NT2/D1 (cell line): Measurements from ENCODE around the gene ABHD6.
"Not testable (repeated sequence)": the region's sequence is repeated elsewhere in the genome, so short reads cannot be mapped to it uniquely, and the experiment has no call there.

Experiments
- DNase-seq: peaks from one replicate; pipeline ENCODE4 v3.0.0-alpha.2; 2011; ENCODE audit warnings: low read depth, low spot score
- H3K27me3 ChIP-seq: 2 replicates; pipeline ENCODE4 v1.6.0; 2011; ENCODE audit warnings: mild to moderate bottlenecking; ENCODE audit not compliant: insufficient read length, insufficient read depth
- H3K36me3 ChIP-seq: 2 replicates; pipeline ENCODE4 v1.6.1; 2011; ENCODE audit warnings: mild to moderate bottlenecking, low read length, mixed read lengths; ENCODE audit not compliant: insufficient read depth, insufficient read length
- H3K4me1 ChIP-seq: 2 replicates; pipeline ENCODE4 v1.5.1; 2011; ENCODE audit not compliant: insufficient read depth, insufficient read length
- H3K4me3 ChIP-seq: 2 replicates; pipeline ENCODE4 v1.5.1; 2011; ENCODE audit warnings: low read depth; ENCODE audit not compliant: insufficient read length
- H3K9ac ChIP-seq: 2 replicates; pipeline ENCODE4 v1.6.0; 2011; ENCODE audit warnings: low read depth; ENCODE audit not compliant: insufficient read length
- H3K9me3 ChIP-seq: 2 replicates; pipeline ENCODE4 v1.5.1; 2011; ENCODE audit warnings: mild to moderate bottlenecking, low read length; ENCODE audit not compliant: insufficient read depth
- SUZ12 ChIP-seq: IDR thresholded peaks from 2 replicates; pipeline ENCODE4 v1.6.1; 2011; ENCODE audit not compliant: insufficient read length, insufficient read depth; ENCODE audit errors: extremely low read depth
- YY1 ChIP-seq: IDR thresholded peaks from 2 replicates; pipeline ENCODE4 v1.6.1; 2011; ENCODE audit not compliant: insufficient read length, insufficient read depth
- ZNF274 ChIP-seq: IDR thresholded peaks from 2 replicates; pipeline ENCODE4 v1.6.1; 2011; ENCODE audit warnings: mild to moderate bottlenecking, low read depth, low read length

ABHD6 gene

GRCh38 chr3:58200846-58201355 is 36.7 kb upstream of the ABHD6 start:
- Histone ChIP-seq H3K36me3 (no peaks in the 10 kb centered on the region), H3K4me3 (no peak overlapping the region), H3K27me3 (no peaks in the 10 kb centered on the region), H3K9me3 (peaks cover 11% of the 10 kb centered on the region; the same call in 1 of the 2 replicates), H3K4me1 (peaks cover 3% of the 10 kb centered on the region), H3K9ac (no peak overlapping the region)
- TF ChIP-seq ZNF274 (no peak), SUZ12 (no peak), YY1 (no peak)
- DNase-seq, result no peak

GRCh38 chr3:58201451-58201850 is 36.1 kb upstream of the ABHD6 start:
- H3K27me3 ChIP-seq, H3K4me1 ChIP-seq, H3K9ac ChIP-seq, DNase-seq, H3K4me3 ChIP-seq, H3K36me3 ChIP-seq: not testable (repeated sequence)
- H3K9me3 ChIP-seq, result peaks cover 11% of the 10 kb centered on the region; the same call in 1 of the 2 replicates

- TF ChIP-seq YY1 (no peak), ZNF274 (no peak), SUZ12 (no peak)
- no peak overlapping the region for H3K4me3 ChIP-seq
- DNase-seq, result no peak
- H3K9ac ChIP-seq, result no peak overlapping the region
- peaks cover 3% of the 10 kb centered on the region for H3K4me1 ChIP-seq
- H3K36me3 ChIP-seq, result no peaks in the 10 kb centered on the region
- peaks cover 11% of the 10 kb centered on the region; the same call in 1 of the 2 replicates for H3K9me3 ChIP-seq
- H3K27me3 ChIP-seq, result no peaks in the 10 kb centered on the region
Measured at GRCh38 chr3:58202917-58203360, 34.7 kb upstream of the ABHD6 start.

- H3K9ac ChIP-seq, result no peak overlapping the region
- TF ChIP-seq SUZ12 (no peak), ZNF274 (no peak), YY1 (no peak)
- H3K9me3 ChIP-seq, result peaks cover 11% of the 10 kb centered on the region; the same call in 1 of the 2 replicates
- no peaks in the 10 kb centered on the region for H3K27me3 ChIP-seq
- DNase-seq, result no peak
- no peak overlapping the region for H3K4me3 ChIP-seq
- H3K4me1 ChIP-seq, result peaks cover 3% of the 10 kb centered on the region
- H3K36me3 ChIP-seq, result no peaks in the 10 kb centered on the region
Measured at GRCh38 chr3:58203541-58203940, 34.1 kb upstream of the ABHD6 start.

- TF ChIP-seq YY1, result no peak
- Histone ChIP-seq H3K4me1 (peaks cover 3% of the 10 kb centered on the region), H3K9ac (no peak overlapping the region)
Measured at GRCh38 chr3:58204720-58205119, 32.9 kb upstream of the ABHD6 start.

GRCh38 chr3:58205981-58206380 is 31.6 kb upstream of the ABHD6 start:
- no peaks in the 10 kb centered on the region for H3K36me3 ChIP-seq
- DNase-seq, result no peak
- TF ChIP-seq YY1, result no peak
- TF ChIP-seq ZNF274, result no peak
- TF ChIP-seq SUZ12, result no peak
- H3K9me3 ChIP-seq, result peaks cover 7% of the 10 kb centered on the region; the same call in 1 of the 2 replicates
- H3K4me3 ChIP-seq, result no peak overlapping the region
- no peak overlapping the region for H3K9ac ChIP-seq
- H3K27me3 ChIP-seq, result no peaks in the 10 kb centered on the region
- no peaks in the 10 kb centered on the region for H3K4me1 ChIP-seq

More at GRCh38 chr3:58204720-58205119, 32.9 kb upstream of the ABHD6 start:
- Histone ChIP-seq H3K27me3 (no peaks in the 10 kb centered on the region), H3K9me3 (peaks cover 11% of the 10 kb centered on the region; the same call in 1 of the 2 replicates), H3K4me3 (no peak overlapping the region), H3K36me3 (no peaks in the 10 kb centered on the region)
- no peak for DNase-seq

GRCh38 chr3:58206406-58207011 is 31.1 kb upstream of the ABHD6 start:
- DNase-seq, result no peak
- no peaks in the 10 kb centered on the region for H3K36me3 ChIP-seq
- no peak overlapping the region for H3K4me3 ChIP-seq
- no peak overlapping the region for H3K9ac ChIP-seq
- H3K9me3 ChIP-seq, result peaks cover 4% of the 10 kb centered on the region; the same call in 1 of the 2 replicates
- no peak for TF ChIP-seq SUZ12
- TF ChIP-seq YY1, result no peak
- no peak for TF ChIP-seq ZNF274
- no peaks in the 10 kb centered on the region for H3K4me1 ChIP-seq
- H3K27me3 ChIP-seq, result no peaks in the 10 kb centered on the region
